GM06990 (cell line): ENCODE data around the gene OR2J1.
"Not testable (repeated sequence)": the region's sequence is repeated elsewhere in the genome, so short reads cannot be mapped to it uniquely, and the experiment has no call there.

Experiments used
- DNase-seq: peaks from one replicate; pipeline ENCODE4 v3.0.0-alpha.2; 2011; ENCODE audit not compliant: insufficient read length; ENCODE audit errors: extremely low read depth
- H3K27me3 ChIP-seq: replicated peaks from 2 replicates; pipeline ENCODE4 v1.6.0; 2011; ENCODE audit warnings: low read length; ENCODE audit not compliant: control insufficient read depth, insufficient read depth
- H3K36me3 ChIP-seq: 2 replicates; pipeline ENCODE4 v1.5.1; 2011; ENCODE audit warnings: low read length; ENCODE audit not compliant: control insufficient read depth, insufficient read depth
- H3K4me3 ChIP-seq: replicated peaks from 2 replicates; pipeline ENCODE4 v1.5.1; 2011; ENCODE audit warnings: low read depth, mild to moderate bottlenecking, control low read depth, low read length
- TF ChIP-seq, protein P1 (sequence below): IDR thresholded peaks from 2 replicates; pipeline ENCODE4 v1.5.1; 2011; ENCODE audit warnings: low read length, control low read depth, mild to moderate bottlenecking, inconsistent platforms; ENCODE audit not compliant: insufficient read depth, poor library complexity, severe bottlenecking

OR2J1 gene

GRCh38 chr6:29142309-29142708 is 43.0 kb downstream of the OR2J1 start:
- Histone ChIP-seq H3K4me3 (no peak overlapping the region), H3K27me3 (no peaks in the 10 kb centered on the region), H3K36me3 (no peaks in the 10 kb centered on the region)
- TF ChIP-seq, protein P1, sequence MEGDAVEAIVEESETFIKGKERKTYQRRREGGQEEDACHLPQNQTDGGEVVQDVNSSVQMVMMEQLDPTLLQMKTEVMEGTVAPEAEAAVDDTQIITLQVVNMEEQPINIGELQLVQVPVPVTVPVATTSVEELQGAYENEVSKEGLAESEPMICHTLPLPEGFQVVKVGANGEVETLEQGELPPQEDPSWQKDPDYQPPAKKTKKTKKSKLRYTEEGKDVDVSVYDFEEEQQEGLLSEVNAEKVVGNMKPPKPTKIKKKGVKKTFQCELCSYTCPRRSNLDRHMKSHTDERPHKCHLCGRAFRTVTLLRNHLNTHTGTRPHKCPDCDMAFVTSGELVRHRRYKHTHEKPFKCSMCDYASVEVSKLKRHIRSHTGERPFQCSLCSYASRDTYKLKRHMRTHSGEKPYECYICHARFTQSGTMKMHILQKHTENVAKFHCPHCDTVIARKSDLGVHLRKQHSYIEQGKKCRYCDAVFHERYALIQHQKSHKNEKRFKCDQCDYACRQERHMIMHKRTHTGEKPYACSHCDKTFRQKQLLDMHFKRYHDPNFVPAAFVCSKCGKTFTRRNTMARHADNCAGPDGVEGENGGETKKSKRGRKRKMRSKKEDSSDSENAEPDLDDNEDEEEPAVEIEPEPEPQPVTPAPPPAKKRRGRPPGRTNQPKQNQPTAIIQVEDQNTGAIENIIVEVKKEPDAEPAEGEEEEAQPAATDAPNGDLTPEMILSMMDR, result no peak
- DNase-seq, result no peak

GRCh38 chr6:29146179-29146578 is 46.9 kb downstream of the OR2J1 start:
- Histone ChIP-seq H3K36me3 (no peaks in the 10 kb centered on the region), H3K4me3 (no peak overlapping the region), H3K27me3 (no peaks in the 10 kb centered on the region)
- TF ChIP-seq, protein P1, result no peak
- DNase-seq, result no peak

DNA sequence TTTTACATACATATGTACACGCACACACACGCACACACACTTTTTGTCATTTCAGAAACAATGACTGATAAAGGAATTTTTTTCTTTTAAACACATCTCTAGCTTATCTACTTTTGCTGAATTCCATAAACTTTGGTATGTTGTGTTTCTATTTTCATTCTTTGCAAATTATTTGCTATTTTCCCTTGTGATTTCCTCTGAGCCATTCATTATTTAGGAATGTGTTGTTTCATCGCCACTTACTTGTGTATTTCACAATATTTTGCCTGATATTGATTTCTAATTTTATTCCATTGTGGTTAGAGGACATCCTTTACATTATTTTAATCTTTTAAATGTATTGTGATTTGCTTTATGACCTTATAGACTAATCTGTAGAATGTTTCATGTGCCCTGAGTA is 47.8 kb downstream of the OR2J1 start:
- TF ChIP-seq, protein P1, result no peak
- no peaks in the 10 kb centered on the region for H3K27me3 ChIP-seq
- H3K4me3 ChIP-seq, result no peak overlapping the region
- no peak for DNase-seq
- no peaks in the 10 kb centered on the region for H3K36me3 ChIP-seq

- H3K27me3 ChIP-seq, DNase-seq, H3K36me3 ChIP-seq, H3K4me3 ChIP-seq: not testable (repeated sequence)
These were observed 50.2 kb downstream of the OR2J1 start for GRCh38 chr6:29149444-29149843.
